Hepatocyte (in vitro differentiated cells): ENCODE data around the gene UGT8.

Source experiments
- CTCF ChIP-seq: fragments of 200-600 bp; sonication (generic); IDR thresholded peaks from 2 replicates; pipeline ENCODE4 v1.5.1; 2016; ENCODE audit warnings: antibody characterized with exemption, mild to moderate bottlenecking; ENCODE audit not compliant: poor library complexity
- EZH2 ChIP-seq: fragments of 200-600 bp; sonication (generic); IDR thresholded peaks from 2 replicates; pipeline ENCODE4 v1.6.1; 2016; ENCODE audit warnings: antibody characterized with exemption, mild to moderate bottlenecking, borderline replicate concordance

- TF ChIP-seq CTCF (no peak), EZH2 (no peak)
Observed at GRCh38 chr4:114727461-114727860, 128.9 kb downstream of the UGT8 start.
